HepG2 (cell line): ENCODE data around the gene CTF1. TPM values are rescaled to one million over a fixed set of nuclear protein-coding genes. Genes with fewer than 3 reads are reported as not detected.

Experiments
- microRNA counts: library from miRNA; unstranded; fragments of <30 nt; microRNA quantifications from one replicate; lab custom pipeline; 2015
- microRNA-seq: library from miRNA; unstranded; fragments of <30 nt; microRNA quantifications from one replicate; pipeline ENCODE4, GENCODE V29; 2020
- polyA plus RNA-seq, 8 experiments: library from polyadenylated mRNA; depleted of rRNA in 3 of 8; stranded (reverse) in 7 of 8; unstranded in 1 of 8; fragments of >200 nt; fragmentation: Illumina TruSeq in 4 of 8; extraction: Trizol in 4 of 8; gene quantifications; 2 replicates each; pipeline versions ENCODE4 v1.2.1 to v1.2.3, GENCODE V29; 2011 to 2016; ENCODE audit warnings: low read depth in 4 of 8, missing spikeins in 1 of 8, mixed read lengths in 1 of 8; ENCODE audit not compliant: insufficient read depth in 1 of 8
- small RNA-seq, 3 experiments: library from RNA; depleted of rRNA; stranded (forward); fragments of <200 nt; gene quantifications; one replicate each; pipeline ENCODE3, GENCODE V24; 2012; ENCODE audit warnings: low read depth in 2 of 3, low replicate concordance in 1 of 3; ENCODE audit not compliant: insufficient read length in 3 of 3, insufficient read depth in 2 of 3
- total RNA-seq, 5 experiments: library from RNA; depleted of rRNA; stranded (reverse); fragments of >200 nt; fragmentation: Illumina TruSeq; extraction: Trizol; gene quantifications; 2 replicates each; pipeline ENCODE4 v1.2.3, GENCODE V29; 2016; ENCODE audit warnings: low read depth in 1 of 5

The CTF1 gene
- total and polyA plus RNA-seq, 2 of the 13 experiments (the other 11 are each of a cell fraction or from before 2014, with no cell fraction given), result 0.13 to 1.8 TPM

MicroRNAs within 50 kb of the gene (microRNA counts, 767-probe panel; counts per million panel counts)
- microRNA hsa-miR-762 (lab: Ali Mortazavi, UCI), result not detected

Small RNA genes lying within 50 kb of the gene (microRNA-seq; reads per million reads assigned to microRNA genes)
- gene MIR4519 (0.68 reads per million), gene MIR762 (not detected)

Small RNA genes lying within 50 kb of the gene (small RNA-seq; reads per million reads assigned to genes)
- gene AC135048.1 (0 to 0.97 (median 0) reads per million in 3 experiments), gene MIR4519 (0 reads per million in 3 experiments), gene MIR762 (0 reads per million in 3 experiments)

Other genes starting within 250 kb of the CTF1 start
- gene PRR14, start 245.7 kb upstream of the CTF1 start, total RNA-seq (2016; rRNA removed; fragmentation: Illumina TruSeq; extraction: Trizol), result 9.1 and 11.0 TPM in 2 replicates
- gene PRR14, start 245.7 kb upstream of the CTF1 start, polyA plus RNA-seq (2011; rRNA removed), result 8.4 and 9.2 TPM in 2 replicates
- gene FBRS, start 238.2 kb upstream of the CTF1 start, total RNA-seq (2016; rRNA removed; fragmentation: Illumina TruSeq; extraction: Trizol), result 10.1 and 16.2 TPM in 2 replicates
- gene FBRS, start 238.2 kb upstream of the CTF1 start, polyA plus RNA-seq (2011; rRNA removed), result 13.7 and 14.8 TPM in 2 replicates
- gene SRCAP, start 197.4 kb upstream of the CTF1 start, total RNA-seq (2016; rRNA removed; fragmentation: Illumina TruSeq; extraction: Trizol), result 9.0 and 27.8 TPM in 2 replicates
- 4.9 TPM in 2 replicates for gene SRCAP, start 197.4 kb upstream of the CTF1 start, polyA plus RNA-seq (2011; rRNA removed)
- 33.9 and 37.4 TPM in 2 replicates for gene PHKG2, start 148.2 kb upstream of the CTF1 start, total RNA-seq (2016; rRNA removed; fragmentation: Illumina TruSeq; extraction: Trizol)
- 39.8 and 42.1 TPM in 2 replicates for gene PHKG2, start 148.2 kb upstream of the CTF1 start, polyA plus RNA-seq (2011; rRNA removed)
- 1.2 and 6.4 TPM in 2 replicates for gene CFAP119, start 134.6 kb upstream of the CTF1 start, total RNA-seq (2016; rRNA removed; fragmentation: Illumina TruSeq; extraction: Trizol)
- gene CFAP119, start 134.6 kb upstream of the CTF1 start, polyA plus RNA-seq (2011; rRNA removed), result 4.0 and 6.4 TPM in 2 replicates
- gene RNF40, start 134.3 kb upstream of the CTF1 start, total RNA-seq (2016; rRNA removed; fragmentation: Illumina TruSeq; extraction: Trizol), result 85.6 and 102 TPM in 2 replicates
- gene RNF40, start 134.3 kb upstream of the CTF1 start, polyA plus RNA-seq (2011; rRNA removed), result 84.0 and 91.0 TPM in 2 replicates
- 14.3 and 16.5 TPM in 2 replicates for gene ZNF629, start 109.4 kb upstream of the CTF1 start, total RNA-seq (2016; rRNA removed; fragmentation: Illumina TruSeq; extraction: Trizol)
- gene ZNF629, start 109.4 kb upstream of the CTF1 start, polyA plus RNA-seq (2011; rRNA removed), result 6.1 and 8.2 TPM in 2 replicates
- 20.6 and 33.8 TPM in 2 replicates for gene BCL7C, start 2.5 kb upstream of the CTF1 start, total RNA-seq (2016; rRNA removed; fragmentation: Illumina TruSeq; extraction: Trizol)
- gene BCL7C, start 2.5 kb upstream of the CTF1 start, polyA plus RNA-seq (2011; rRNA removed), result 17.3 and 17.7 TPM in 2 replicates
- gene FBXL19, start 27.0 kb downstream of the CTF1 start, total RNA-seq (2016; rRNA removed; fragmentation: Illumina TruSeq; extraction: Trizol), result 7.4 and 13.7 TPM in 2 replicates
- gene FBXL19, start 27.0 kb downstream of the CTF1 start, polyA plus RNA-seq (2011; rRNA removed), result 6.0 and 10.1 TPM in 2 replicates
- 6.3 and 11.4 TPM in 2 replicates for gene ORAI3, start 52.5 kb downstream of the CTF1 start, total RNA-seq (2016; rRNA removed; fragmentation: Illumina TruSeq; extraction: Trizol)
- gene ORAI3, start 52.5 kb downstream of the CTF1 start, polyA plus RNA-seq (2011; rRNA removed), result 32.0 and 41.3 TPM in 2 replicates
- gene SETD1A, start 61.1 kb downstream of the CTF1 start, total RNA-seq (2016; rRNA removed; fragmentation: Illumina TruSeq; extraction: Trizol), result 3.6 and 5.6 TPM in 2 replicates
- gene SETD1A, start 61.1 kb downstream of the CTF1 start, polyA plus RNA-seq (2011; rRNA removed), result 3.2 and 3.8 TPM in 2 replicates
- 58.8 and 69.7 TPM in 2 replicates for gene HSD3B7, start 88.6 kb downstream of the CTF1 start, total RNA-seq (2016; rRNA removed; fragmentation: Illumina TruSeq; extraction: Trizol)
- gene HSD3B7, start 88.6 kb downstream of the CTF1 start, polyA plus RNA-seq (2011; rRNA removed), result 32.9 and 40.9 TPM in 2 replicates
- gene STX1B, start 114.0 kb downstream of the CTF1 start, total RNA-seq (2016; rRNA removed; fragmentation: Illumina TruSeq; extraction: Trizol), result 1.7 and 3.0 TPM in 2 replicates
- gene STX1B, start 114.0 kb downstream of the CTF1 start, polyA plus RNA-seq (2011; rRNA removed), result 1.3 and 2.1 TPM in 2 replicates
- gene STX4, start 136.9 kb downstream of the CTF1 start, total RNA-seq (2016; rRNA removed; fragmentation: Illumina TruSeq; extraction: Trizol), result 29.2 and 31.3 TPM in 2 replicates
- 34.6 and 37.0 TPM in 2 replicates for gene STX4, start 136.9 kb downstream of the CTF1 start, polyA plus RNA-seq (2011; rRNA removed)
- 7.5 and 9.8 TPM in 2 replicates for gene ZNF668, start 177.6 kb downstream of the CTF1 start, total RNA-seq (2016; rRNA removed; fragmentation: Illumina TruSeq; extraction: Trizol)
- 3.8 and 4.0 TPM in 2 replicates for gene ZNF668, start 177.6 kb downstream of the CTF1 start, polyA plus RNA-seq (2011; rRNA removed)
- gene ZNF646, start 177.8 kb downstream of the CTF1 start, total RNA-seq (2016; rRNA removed; fragmentation: Illumina TruSeq; extraction: Trizol), result 7.8 and 10.9 TPM in 2 replicates
- gene ZNF646, start 177.8 kb downstream of the CTF1 start, polyA plus RNA-seq (2011; rRNA removed), result 3.4 and 4.4 TPM in 2 replicates
- gene PRSS53, start 192.3 kb downstream of the CTF1 start, total RNA-seq (2016; rRNA removed; fragmentation: Illumina TruSeq; extraction: Trizol), result 0.65 and 2.2 TPM in 2 replicates
- 6.9 and 7.4 TPM in 2 replicates for gene PRSS53, start 192.3 kb downstream of the CTF1 start, polyA plus RNA-seq (2011; rRNA removed)
- gene VKORC1, start 198.2 kb downstream of the CTF1 start, total RNA-seq (2016; rRNA removed; fragmentation: Illumina TruSeq; extraction: Trizol), result 92.1 and 141 TPM in 2 replicates
- 613 and 615 TPM in 2 replicates for gene VKORC1, start 198.2 kb downstream of the CTF1 start, polyA plus RNA-seq (2011; rRNA removed)
- gene BCKDK, start 211.8 kb downstream of the CTF1 start, total RNA-seq (2016; rRNA removed; fragmentation: Illumina TruSeq; extraction: Trizol), result 24.9 and 25.2 TPM in 2 replicates
- gene BCKDK, start 211.8 kb downstream of the CTF1 start, polyA plus RNA-seq (2011; rRNA removed), result 42.6 and 54.2 TPM in 2 replicates
- 69.5 and 79.0 TPM in 2 replicates for gene KAT8, start 221.1 kb downstream of the CTF1 start, total RNA-seq (2016; rRNA removed; fragmentation: Illumina TruSeq; extraction: Trizol)
- 84.2 and 85.3 TPM in 2 replicates for gene KAT8, start 221.1 kb downstream of the CTF1 start, polyA plus RNA-seq (2011; rRNA removed)
- 1.2 and 2.6 TPM in 2 replicates for gene PRSS8, start 239.1 kb downstream of the CTF1 start, total RNA-seq (2016; rRNA removed; fragmentation: Illumina TruSeq; extraction: Trizol)
- gene PRSS8, start 239.1 kb downstream of the CTF1 start, polyA plus RNA-seq (2011; rRNA removed), result 7.2 and 20.0 TPM in 2 replicates